DMS153 treated with DMSO at 0.1 percent for 48 hours (cell line): ENCODE measurements around the gene DRC3.

Experiments
- DNase-seq: peaks from one replicate; lab custom pipeline; 2025; ENCODE audit not compliant: unreplicated experiment; lab: John Stamatoyannopoulos, UW

DRC3 gene

DNA sequence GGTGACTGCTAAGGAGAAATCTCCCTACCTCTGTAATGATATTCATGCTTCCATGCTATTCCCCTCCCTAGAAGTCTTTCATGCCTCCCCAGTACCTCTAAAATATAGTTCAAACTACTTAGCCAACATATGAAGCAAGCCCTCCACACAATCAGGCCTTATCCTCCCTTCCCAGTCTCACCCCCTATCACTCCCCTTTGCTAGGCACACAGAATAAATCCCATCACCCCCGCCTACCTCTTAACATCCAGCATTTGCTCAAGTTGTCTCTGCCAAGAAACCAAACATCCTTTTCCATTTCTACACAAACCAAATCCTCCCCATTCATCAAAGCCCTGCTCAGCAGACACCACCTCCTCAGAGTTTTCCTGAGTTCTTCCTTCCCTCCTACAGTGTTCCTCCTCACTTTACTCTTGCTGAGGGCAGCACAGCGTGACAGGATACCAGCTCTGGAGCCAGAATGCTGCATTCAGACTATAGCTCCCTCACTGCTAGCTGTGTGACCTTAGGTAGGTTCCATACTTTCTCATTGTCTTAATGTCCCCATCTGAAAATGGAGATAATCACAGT, 7.4 kb upstream of the DRC3 start:
- no peak for DNase-seq

DNA sequence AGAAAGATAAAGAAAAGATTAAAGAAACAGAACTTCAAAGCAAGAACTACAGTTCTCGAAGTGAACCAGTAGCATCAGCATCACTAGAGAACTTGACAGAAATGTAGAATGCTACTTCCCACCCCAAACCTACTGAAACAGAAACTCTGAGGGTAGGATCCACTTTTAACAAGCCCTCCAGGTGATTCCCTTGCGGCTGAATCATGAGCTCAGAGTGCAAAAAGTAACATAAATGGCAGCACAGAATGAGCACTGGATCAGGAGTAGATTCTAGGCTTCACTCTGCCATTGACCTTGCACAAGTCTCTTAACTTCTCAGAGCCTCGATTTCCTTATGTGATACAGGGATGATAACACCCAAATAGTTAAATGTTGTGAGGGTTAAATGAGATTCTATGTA, 6.3 kb upstream of the DRC3 start:
- DNase-seq = no peak

DNA sequence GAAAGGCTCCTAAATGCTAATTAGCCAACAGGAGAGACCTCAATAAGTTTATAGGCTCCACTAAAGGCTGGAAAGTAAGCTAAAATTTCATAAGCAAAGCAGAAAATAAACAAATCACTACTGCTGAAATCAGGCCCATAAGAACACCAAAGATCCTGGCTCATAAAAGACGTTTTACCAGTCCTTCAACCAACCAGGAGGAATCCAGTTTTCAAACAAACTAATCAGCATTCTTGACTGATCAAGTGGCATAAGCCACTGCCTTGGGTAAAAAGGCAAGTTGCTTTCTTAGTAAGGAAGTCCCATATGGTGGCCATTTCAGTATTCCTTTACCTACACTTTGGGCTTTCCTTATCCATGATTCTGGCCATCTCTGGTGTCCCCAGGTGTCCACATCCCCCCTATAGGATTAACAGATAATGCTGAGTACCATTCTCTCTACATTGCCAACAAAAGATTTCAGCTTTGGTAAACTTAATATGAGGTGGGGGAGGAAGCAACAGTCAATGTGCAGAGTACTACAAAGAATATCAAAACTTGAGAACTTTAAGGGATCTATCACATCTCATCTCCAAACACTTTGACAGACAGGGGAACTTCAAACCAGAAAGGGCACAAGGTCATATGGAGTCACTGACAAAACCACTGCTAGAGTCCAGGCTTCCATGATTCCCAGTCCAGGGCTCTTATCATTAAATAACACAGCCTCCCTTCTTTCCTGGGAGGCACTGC, 1.8 kb upstream of the DRC3 start:
- DNase-seq = no peak

DNA sequence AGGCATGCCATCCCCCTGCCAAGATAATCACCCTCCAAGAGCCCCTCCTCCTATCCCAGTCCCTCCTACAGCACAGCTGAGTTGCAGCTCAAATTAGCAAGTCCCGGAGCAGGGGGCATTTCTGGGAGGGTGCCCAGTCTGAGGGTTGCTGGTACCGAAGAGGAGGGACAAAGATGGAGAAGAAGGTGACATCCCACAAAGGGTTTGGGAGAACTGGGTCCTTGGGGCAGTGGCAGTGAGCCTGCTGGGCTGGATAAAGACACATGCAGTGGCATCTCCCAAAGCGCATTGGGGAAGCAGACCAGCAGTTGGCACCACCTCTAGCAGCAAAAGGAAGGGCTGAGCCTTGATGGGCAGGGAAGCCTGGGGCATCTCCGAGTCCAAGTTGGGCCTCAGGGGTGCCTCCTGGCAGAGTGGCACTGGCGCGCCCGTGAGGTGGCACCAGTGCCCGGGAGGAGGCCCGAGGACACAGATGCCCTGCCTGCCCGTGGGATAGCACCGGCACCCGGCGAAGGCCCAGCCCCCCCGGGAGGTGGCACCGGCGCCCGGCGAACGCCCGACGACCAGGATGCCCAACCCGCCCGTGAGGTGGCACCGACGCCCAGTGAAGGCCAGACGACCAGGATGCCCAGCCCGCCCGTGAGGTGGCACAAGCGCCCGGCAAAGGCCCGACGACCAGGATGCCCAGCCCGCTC, 1.1 kb upstream of the DRC3 start:
- DNase-seq = no peak

DNA sequence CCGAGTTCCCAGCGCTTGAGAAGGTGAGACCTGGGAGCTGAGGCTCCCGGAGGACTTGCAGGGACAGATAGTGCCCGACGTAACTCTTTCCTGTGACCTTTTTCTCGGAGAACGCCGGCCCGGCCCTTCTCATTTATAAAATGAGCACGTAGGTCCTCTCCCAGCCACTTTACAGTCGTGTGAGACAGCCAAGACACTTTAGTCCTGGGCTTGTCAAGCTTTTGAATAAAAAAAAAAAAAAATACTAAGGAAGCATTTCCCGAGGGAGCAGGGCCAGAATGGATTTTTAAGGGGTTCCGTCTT, 241 bp downstream of the DRC3 start:
- no peak for DNase-seq

DNA sequence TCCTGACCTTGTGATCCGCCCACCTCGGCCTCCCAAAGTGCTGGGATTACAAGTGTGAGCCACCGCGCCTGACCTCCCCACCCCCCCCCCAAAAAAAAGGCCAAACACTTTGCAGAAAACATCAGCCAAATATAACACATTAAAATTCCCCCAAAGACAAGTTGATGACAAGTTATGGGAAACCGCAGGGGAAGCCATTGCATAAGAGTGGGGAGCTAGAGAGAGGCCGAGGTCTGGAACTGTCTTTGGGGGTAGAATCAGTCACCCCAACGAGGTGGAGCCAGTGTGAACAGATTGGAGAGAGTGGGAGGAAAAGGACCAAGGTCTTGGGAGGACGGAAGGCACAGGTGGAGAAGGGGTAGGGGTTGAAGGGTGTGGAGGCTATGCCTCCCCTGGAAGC, 2.8 kb downstream of the DRC3 start:
- no peak for DNase-seq

DNA sequence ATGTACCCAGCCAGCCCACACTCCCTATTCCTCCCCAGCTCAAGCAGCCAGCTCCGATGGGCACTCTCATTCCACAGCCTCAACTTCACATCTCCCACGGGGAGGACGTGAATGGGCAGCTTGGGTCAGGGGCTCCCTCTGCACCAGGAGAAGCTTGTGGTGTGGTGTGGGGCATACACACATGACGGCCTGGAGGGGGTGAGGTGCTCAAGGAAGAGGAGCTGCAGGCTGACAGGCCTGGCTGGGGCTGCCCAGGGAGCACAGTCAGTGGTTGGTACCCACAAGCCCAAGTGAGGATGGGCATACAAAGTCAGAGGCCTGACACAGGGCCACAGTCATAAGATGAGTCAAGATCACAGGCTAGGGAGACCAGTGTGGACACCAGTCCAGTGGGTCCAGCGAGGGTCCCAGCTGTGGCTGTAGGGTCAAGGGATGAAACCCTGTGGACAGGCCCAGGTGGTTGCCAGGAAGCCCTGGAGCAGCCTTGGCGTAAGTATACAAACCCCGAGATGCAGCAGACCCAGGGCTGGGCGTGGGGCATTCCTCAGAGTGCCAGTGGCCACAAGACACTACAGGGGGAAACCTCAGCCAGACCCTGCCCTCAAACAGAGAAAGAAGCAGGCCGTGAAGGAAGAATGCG, 4.4 kb downstream of the DRC3 start:
- DNase-seq = no peak

DNA sequence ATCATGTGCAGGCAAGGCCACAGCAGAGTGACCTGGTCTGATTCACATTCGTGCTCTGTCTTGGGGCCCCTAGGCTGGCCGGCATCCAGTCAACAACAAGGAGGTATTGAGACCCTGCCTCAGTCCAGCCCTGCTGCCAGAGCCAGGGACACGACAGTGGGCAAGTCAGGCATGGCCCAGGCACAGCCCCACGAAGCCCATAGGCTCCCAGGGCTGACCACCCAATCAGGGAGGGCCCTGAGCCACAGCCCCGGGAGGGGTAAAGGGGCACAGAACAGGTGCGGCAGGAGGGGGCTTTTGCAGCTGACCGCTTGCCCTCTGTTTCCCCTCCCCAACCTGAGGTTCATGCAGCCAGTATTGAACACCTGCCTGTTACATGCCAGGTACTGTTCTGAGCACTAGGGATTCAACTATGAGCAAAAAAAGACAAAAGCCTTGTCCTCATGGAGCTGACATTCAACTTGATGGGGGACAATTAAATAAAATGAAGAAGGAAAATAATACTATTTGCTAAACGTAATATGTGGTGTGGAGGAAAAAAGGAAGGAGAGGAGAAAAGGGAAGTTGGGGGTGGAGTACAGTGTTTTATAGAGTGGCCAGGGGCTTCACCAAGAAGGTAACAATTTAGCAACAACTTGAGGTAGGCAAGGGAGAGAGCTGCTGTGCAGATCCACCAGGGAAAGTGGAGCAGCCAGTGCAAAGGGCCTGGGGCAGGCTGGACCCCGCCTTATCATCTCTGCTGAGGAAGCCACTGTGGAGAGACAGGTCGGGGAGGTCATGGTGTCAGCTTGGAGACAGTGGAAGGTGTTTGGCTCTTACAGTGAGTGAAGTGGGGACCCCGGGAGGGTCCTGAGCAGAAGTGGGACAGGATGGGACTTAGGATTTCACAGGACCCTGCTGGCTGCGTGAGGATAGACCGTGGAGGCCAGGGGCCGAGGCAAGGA, 6.1 kb downstream of the DRC3 start:
- no peak for DNase-seq

DNA sequence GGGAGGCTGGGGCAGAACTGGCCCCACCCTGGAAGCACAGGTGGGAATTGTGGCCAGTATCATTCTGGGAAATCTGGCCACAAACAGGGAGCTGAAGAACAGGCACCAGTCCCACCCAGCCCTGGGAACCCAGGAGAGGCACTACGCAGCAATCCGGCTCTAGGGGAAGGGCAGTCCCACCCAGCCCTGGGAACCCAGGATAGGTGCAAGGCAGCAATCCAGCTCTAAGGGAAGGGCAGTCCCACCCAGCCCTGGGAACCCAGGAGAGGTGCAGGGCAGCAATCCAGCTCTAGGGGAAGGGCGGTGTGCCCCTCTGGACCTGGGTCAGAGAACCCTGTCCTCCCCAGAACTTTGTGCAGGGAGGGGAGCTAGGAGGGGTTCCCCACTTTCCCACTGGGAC, 7.1 kb downstream of the DRC3 start:
- no peak for DNase-seq

DNA sequence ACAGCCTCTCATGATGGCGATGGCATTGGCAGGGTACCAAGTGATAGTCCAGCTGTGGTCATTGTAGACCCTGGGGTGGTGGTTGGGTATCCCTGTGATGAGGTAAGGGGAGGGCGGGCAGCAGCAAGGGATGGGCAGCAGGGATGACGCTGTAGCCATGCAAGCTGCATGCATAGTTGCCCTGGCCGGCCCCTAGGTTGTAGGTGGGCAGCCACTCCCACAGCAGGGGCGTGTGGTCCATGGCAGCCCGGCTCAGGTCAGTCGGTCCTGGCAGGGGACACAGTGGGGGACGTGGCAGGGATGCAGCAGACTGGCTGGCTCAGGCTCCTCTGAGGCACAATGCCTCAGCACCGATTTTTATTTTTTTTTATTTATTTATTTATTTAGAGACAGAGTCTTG, 8.7 kb downstream of the DRC3 start:
- no peak for DNase-seq

DNA sequence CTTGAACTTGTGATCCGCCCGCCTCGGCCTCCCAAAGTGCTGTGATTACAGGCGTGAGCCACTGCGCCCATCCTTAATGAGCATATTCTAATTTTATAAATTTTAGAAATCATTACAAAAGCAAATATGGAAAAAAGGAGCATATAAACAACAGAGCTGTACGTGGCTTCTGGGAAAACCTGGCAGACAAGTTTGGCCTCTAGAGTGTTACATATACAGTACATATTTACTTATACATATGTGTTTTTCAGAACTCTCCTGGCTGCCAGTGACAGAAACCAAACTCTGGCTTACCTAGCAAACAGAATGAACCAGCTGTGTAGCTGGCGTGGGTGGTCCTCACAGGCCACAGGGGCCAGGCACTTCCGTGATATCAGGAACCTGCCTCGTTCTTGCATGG, 10.1 kb downstream of the DRC3 start:
- DNase-seq = no peak

DNA sequence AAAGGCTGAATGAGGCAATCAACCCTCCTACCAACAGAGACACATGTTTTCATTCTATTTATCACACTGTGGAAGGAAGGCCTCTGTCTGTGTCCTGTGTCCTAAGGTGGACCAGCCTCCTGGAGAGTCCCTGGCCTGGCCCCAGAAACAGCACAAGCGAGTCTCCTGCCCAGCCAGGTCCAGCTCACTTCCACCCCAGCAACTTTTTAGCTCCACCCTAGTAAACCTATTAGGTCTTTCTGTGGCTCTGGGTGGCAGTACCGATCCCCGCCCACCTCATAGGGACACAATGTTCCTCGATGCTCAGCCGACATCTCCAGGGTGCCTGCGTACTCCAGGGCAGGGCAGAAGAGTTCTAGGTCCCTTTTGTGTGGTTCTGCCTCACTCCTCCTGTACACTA, 10.7 kb downstream of the DRC3 start:
- no peak for DNase-seq

DNA sequence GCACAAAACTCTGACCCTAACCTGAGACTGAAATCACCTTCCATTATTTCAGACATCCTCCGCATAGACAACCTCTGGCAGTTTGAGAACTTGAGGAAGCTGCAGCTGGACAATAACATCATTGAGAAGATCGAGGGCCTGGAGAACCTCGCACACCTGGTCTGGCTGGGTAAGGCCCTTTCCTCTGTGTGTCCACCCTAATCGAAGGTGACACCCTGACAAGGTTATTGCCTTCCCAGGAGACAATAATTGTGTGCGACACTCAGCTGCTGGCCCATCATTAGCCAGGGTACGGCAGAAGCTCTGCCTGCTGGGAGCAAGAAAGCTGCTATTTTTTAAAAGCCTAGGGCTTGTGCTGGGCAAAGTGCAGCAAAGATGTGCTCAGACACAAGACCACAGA, 11.1 kb downstream of the DRC3 start:
- DNase-seq = no peak

DNA sequence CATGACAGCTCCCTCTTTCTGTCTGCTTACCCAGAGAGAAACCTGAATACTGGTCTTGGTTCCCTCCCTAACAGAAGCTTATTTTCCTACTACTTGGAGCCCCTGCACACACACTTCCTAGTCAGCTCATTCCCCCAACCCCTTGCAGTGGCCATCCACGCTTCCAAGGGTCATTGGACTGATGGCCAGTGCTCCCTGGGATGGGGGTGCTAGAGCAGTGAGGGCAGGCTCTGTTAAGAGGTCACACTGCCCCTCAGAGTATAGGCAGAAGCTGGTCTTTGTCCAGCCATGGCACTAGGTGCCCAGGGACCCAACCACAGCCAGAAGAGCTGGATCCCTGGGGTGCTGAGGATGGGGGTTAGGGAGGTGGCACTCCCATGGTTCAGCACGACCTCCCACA, 12.5 kb downstream of the DRC3 start:
- DNase-seq = no peak

DNA sequence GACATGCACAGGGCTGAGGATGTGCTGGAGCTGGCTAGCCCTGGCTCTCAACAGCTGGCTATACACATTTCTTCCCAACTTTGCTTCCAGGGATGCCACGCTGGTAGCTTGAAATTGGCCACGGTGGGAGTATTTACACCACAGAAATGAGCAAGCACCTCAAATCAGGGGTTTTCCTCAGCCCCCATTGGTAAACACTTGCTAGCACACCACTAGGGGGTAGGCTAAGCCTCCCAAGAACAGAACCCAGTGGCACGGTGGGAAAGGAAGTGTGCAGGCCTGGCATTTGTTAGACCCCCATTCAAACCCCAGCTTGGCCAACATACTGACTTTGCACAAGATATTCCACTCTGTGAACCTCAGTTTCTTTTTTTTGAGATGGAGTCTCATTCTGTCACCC, 12.9 kb downstream of the DRC3 start:
- DNase-seq = no peak

DNA sequence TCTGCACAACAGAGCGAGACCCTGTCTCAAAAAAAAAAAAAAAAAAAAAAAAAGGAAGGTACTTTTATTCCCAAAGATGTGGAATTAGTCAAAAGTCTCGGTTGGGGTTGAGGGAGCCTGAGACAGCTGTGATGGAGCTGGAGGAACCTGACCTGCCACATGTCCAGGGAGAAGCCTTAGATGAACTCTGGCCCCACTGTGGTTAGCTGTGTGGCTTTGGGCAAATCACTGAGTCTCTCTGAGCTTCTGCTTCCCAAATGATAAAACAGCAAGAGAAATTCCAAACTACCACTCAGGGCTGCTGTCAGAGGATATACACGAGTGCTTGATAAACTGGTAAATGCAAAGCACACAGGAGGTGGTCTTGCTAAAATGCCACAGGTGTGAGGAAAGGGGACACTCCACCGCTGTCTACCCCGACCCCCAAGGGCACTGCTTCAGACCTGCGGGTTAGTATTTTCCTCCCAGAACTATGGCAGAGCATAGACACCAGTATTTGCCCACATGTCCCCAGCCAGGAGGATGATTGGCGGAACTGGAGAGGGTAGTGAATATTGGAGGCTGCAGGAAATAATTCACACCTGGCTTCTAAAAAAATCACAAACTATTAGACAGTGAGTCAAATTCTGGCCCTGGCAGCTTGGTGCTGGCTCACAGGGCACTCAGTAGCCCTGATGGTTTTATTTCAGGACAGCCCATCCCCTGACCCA, 14.7 kb downstream of the DRC3 start:
- no peak for DNase-seq

DNA sequence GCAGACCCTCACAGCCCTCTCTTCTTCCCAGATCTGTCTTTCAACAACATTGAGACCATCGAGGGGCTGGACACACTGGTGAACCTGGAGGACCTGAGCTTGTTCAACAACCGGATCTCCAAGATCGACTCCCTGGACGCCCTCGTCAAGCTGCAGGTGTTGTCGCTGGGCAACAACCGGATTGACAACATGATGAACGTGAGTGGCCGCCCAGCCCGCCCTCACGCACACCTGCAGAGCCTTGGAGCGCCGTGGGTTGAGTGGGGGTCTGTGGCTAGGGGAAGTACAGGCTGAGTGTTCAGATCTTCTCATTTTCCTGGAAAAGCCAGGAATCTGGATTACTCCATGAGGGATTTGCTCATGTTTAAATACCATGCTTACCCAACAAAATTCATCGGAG, 15.2 kb downstream of the DRC3 start:
- no peak for DNase-seq

DNA sequence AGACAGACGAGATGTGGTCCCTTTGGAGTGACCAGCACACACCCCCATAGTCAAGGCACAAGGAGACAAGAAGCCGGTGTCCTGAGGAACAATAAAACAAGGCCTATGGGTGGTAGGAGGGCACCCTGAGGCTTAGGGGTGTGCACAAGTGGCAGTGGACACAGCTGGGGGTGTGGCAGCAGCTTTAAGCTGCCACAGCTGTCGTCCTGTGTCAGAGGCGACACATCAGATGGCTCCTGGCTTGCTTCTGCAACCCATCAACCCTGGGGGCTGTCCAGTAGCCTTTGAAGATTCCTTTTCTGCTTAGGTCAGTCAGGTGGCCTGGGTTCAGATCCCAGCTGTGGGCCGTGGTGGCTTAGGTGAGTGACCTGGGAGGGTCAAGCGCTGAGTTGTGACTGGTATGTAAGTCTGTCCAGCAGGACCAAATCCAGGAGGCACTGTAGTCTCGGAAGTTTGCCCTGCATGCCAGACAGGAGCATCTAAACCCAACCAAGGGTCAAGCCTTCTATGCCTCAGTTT, 15.8 kb downstream of the DRC3 start:
- DNase-seq = no peak

DNA sequence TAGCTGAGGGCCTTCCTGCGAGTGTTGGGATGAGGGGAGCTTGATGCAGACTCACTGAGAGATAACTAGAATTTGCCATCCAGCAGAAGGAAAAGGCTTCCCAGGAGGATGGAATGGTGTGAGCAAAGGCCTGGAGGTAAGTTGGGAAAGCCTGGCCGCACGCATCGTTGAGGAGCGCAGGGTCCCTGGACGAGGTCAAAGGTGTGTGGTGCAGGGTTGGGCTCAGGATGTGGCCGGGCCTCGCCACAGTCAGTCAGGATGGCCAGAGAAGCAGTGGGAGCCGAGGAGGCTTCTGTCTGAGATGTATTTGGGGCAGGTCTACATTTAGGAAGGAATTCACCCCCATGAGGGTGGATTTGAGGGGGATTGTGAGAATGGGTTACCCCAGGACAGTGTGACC, 16.4 kb downstream of the DRC3 start:
- DNase-seq = no peak

DNA sequence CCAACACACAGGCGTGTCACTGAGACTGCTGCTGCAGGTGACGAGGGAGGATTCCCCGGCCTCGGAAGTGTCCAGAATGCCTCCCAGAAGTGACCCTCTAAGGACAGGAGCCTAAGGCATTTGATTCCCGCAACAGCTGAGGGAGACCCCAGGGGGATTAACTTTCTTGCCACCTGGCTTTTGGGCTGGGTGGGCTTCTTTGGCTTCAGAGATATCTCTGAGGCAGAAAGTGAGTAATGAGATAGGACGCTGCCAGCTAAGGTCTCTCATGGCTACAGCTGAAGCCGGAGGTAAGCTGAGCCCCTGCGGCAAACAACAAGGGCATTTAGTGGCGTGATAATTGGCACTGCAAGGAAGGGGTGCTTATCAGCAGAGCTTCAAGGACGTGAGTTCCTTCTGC, 17.0 kb downstream of the DRC3 start:
- no peak for DNase-seq
